ENCODE data around the gene RDH12. TPM values are rescaled to one million over a fixed set of nuclear protein-coding genes. Genes with fewer than 3 reads are reported as not detected.
"Not testable (repeated sequence)": the region's sequence is repeated elsewhere in the genome, so short reads cannot be mapped to it uniquely, and the experiment has no call there.

RDH12 gene
- total RNA-seq, 1 donor from 2014 or later: 0.16 TPM

GRCh38 chr14:67704484-67705089 is 2.9 kb downstream of the RDH12 start:
- no peak overlapping the region for H3K4me2 ChIP-seq (ENCODE audit: low read length)
- peaks cover 3% of the 10 kb centered on the region for H3K9me3 ChIP-seq (ENCODE audit: insufficient read depth, low read depth, low read length)
- H3K27ac ChIP-seq (ENCODE audit: low read depth, low read length): no peak overlapping the region
- Mint-ChIP-seq H3K4me1 (ENCODE audit: low read depth, unreplicated experiment) (peaks cover 1% of the 10 kb centered on the region), H3K27me3 (ENCODE audit: low read depth, unreplicated experiment) (no peaks in the 10 kb centered on the region), H3K4me3 (ENCODE audit: unreplicated experiment) (no peak overlapping the region), H3K9me3 (ENCODE audit: unreplicated experiment) (peaks cover 2% of the 10 kb centered on the region), H3K36me3 (ENCODE audit: low read depth, unreplicated experiment) (no peaks in the 10 kb centered on the region), H3K27ac (ENCODE audit: unreplicated experiment) (no peak overlapping the region)
- H3K27me3 ChIP-seq (ENCODE audit: insufficient read depth, low read length): no peaks in the 10 kb centered on the region
- DNase-seq (ENCODE audit: low read depth) (peak; percentile 12), FAIRE-seq (no peak)
- TF ChIP-seq EZH2 (IDR thresholded peaks at IDR 0.05; ENCODE audit: insufficient read depth, low read length) (no peak), CTCF (IDR thresholded peaks at IDR 0.05; ENCODE audit: insufficient read depth, low read depth, low read length) (peak; percentile 77)
- no peak overlapping the region for H3K4me3 ChIP-seq (ENCODE audit: insufficient read depth, low read depth, low read length)
- no peaks in the 10 kb centered on the region for H3K79me2 ChIP-seq (ENCODE audit: insufficient read depth, low read length)
- H3K4me1 ChIP-seq (ENCODE audit: insufficient read depth, low read length): no peaks in the 10 kb centered on the region
- H2AFZ ChIP-seq (ENCODE audit: low read depth, low read length): no peak overlapping the region
- no peaks in the 10 kb centered on the region for H4K20me1 ChIP-seq (ENCODE audit: insufficient read depth, low read length)
- H3K36me3 ChIP-seq (ENCODE audit: insufficient read depth, low read length): no peaks in the 10 kb centered on the region
- H3K9ac ChIP-seq (ENCODE audit: low read length): no peak overlapping the region

DNA sequence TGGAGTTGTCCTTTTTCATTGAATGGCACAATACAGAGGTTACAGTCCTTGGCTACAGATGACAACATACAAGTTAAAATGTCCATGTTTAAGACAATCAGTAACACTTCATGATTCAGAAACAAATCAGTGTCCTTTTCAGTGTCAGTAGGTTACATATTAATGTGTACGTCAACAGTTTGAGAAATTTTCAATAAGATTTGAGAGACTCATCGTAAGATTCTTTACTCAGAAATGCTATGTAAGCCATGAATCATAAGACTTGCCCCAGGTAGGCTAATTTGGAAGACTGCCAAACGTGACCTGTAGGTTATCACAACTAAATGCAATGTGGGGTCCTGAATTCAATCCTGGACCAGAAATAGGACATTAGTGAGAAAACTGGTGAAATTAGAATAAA is 3.5 kb downstream of the RDH12 start:
- Histone ChIP-seq H3K27me3 (ENCODE audit: insufficient read depth, low read length) (no peaks in the 10 kb centered on the region), H3K9me3 (ENCODE audit: insufficient read depth, low read depth, low read length) (peaks cover 5% of the 10 kb centered on the region), H3K9ac (ENCODE audit: low read length) (no peak overlapping the region), H3K79me2 (ENCODE audit: insufficient read depth, low read length) (no peaks in the 10 kb centered on the region), H3K4me2 (ENCODE audit: low read length) (no peak overlapping the region), H2AFZ (ENCODE audit: low read depth, low read length) (no peak overlapping the region), H3K27ac (ENCODE audit: low read depth, low read length) (no peak overlapping the region), H3K36me3 (ENCODE audit: insufficient read depth, low read length) (no peaks in the 10 kb centered on the region), H3K4me3 (ENCODE audit: insufficient read depth, low read depth, low read length) (no peak overlapping the region), H4K20me1 (ENCODE audit: insufficient read depth, low read length) (no peaks in the 10 kb centered on the region), H3K4me1 (ENCODE audit: insufficient read depth, low read length) (no peaks in the 10 kb centered on the region)
- Mint-ChIP-seq H3K9me3 (ENCODE audit: unreplicated experiment) (peaks cover 2% of the 10 kb centered on the region), H3K27me3 (ENCODE audit: low read depth, unreplicated experiment) (no peaks in the 10 kb centered on the region), H3K27ac (ENCODE audit: unreplicated experiment) (no peak overlapping the region), H3K4me1 (ENCODE audit: low read depth, unreplicated experiment) (peaks cover 1% of the 10 kb centered on the region), H3K36me3 (ENCODE audit: low read depth, unreplicated experiment) (no peaks in the 10 kb centered on the region), H3K4me3 (ENCODE audit: unreplicated experiment) (no peak overlapping the region)
- TF ChIP-seq EZH2 (IDR thresholded peaks at IDR 0.05; ENCODE audit: insufficient read depth, low read length) (no peak), CTCF (IDR thresholded peaks at IDR 0.05; ENCODE audit: insufficient read depth, low read depth, low read length) (no peak)
- FAIRE-seq (no peak), DNase-seq (ENCODE audit: low read depth) (no peak)

GRCh38 chr14:67709346-67709745 is 7.7 kb downstream of the RDH12 start:
- not testable (repeated sequence) for H3K4me1 Mint-ChIP-seq (ENCODE audit: low read depth, unreplicated experiment); H3K4me2 ChIP-seq (ENCODE audit: low read length); H2AFZ ChIP-seq (ENCODE audit: low read depth, low read length); DNase-seq (ENCODE audit: low read depth); H3K36me3 Mint-ChIP-seq (ENCODE audit: low read depth, unreplicated experiment); H3K27me3 Mint-ChIP-seq (ENCODE audit: low read depth, unreplicated experiment); H3K9me3 ChIP-seq (ENCODE audit: insufficient read depth, low read depth, low read length); H3K79me2 ChIP-seq (ENCODE audit: insufficient read depth, low read length); H4K20me1 ChIP-seq (ENCODE audit: insufficient read depth, low read length); H3K9ac ChIP-seq (ENCODE audit: low read length); H3K4me1 ChIP-seq (ENCODE audit: insufficient read depth, low read length); FAIRE-seq; H3K4me3 ChIP-seq (ENCODE audit: insufficient read depth, low read depth, low read length); H3K27ac ChIP-seq (ENCODE audit: low read depth, low read length); H3K27me3 ChIP-seq (ENCODE audit: insufficient read depth, low read length); H3K9me3 Mint-ChIP-seq (ENCODE audit: unreplicated experiment); H3K27ac Mint-ChIP-seq (ENCODE audit: unreplicated experiment); H3K36me3 ChIP-seq (ENCODE audit: insufficient read depth, low read length); H3K4me3 Mint-ChIP-seq (ENCODE audit: unreplicated experiment)

DNA sequence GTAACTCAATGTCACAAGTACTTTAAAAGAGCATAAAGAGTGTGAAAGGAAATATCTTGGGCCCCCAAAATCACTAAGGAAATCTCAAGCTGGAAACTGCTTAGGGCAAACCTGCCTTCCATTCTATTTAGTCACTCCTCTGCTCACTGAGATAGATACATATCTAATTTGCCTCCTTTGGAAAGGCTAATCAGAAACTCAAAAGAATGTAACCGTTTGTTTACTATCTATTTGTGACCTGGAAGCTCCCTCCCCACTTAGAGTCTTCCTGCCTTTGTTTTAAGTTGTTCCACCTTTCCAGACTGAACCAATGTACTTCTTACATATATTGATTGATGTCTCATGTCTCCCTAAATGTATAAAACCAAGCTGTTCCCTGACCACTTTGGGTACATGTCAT is 8.1 kb downstream of the RDH12 start:
- not testable (repeated sequence) for H4K20me1 ChIP-seq (ENCODE audit: insufficient read depth, low read length); DNase-seq (ENCODE audit: low read depth)

More for the DNA sequence above, 8.1 kb downstream of the RDH12 start:
- H2AFZ ChIP-seq (ENCODE audit: low read depth, low read length); H3K9ac ChIP-seq (ENCODE audit: low read length); H3K4me3 Mint-ChIP-seq (ENCODE audit: unreplicated experiment); H3K27ac ChIP-seq (ENCODE audit: low read depth, low read length); H3K27me3 Mint-ChIP-seq (ENCODE audit: low read depth, unreplicated experiment); H3K9me3 ChIP-seq (ENCODE audit: insufficient read depth, low read depth, low read length); H3K36me3 ChIP-seq (ENCODE audit: insufficient read depth, low read length); H3K27me3 ChIP-seq (ENCODE audit: insufficient read depth, low read length); H3K4me1 ChIP-seq (ENCODE audit: insufficient read depth, low read length); H3K36me3 Mint-ChIP-seq (ENCODE audit: low read depth, unreplicated experiment); H3K27ac Mint-ChIP-seq (ENCODE audit: unreplicated experiment); H3K79me2 ChIP-seq (ENCODE audit: insufficient read depth, low read length); FAIRE-seq; H3K4me1 Mint-ChIP-seq (ENCODE audit: low read depth, unreplicated experiment); H3K4me3 ChIP-seq (ENCODE audit: insufficient read depth, low read depth, low read length); H3K9me3 Mint-ChIP-seq (ENCODE audit: unreplicated experiment); H3K4me2 ChIP-seq (ENCODE audit: low read length): not testable (repeated sequence)
